Type B pancreatic cell (in vitro differentiated cells): Measurements from ENCODE around the gene NRP1. TPM values are rescaled to one million over a fixed set of nuclear protein-coding genes. Genes with fewer than 3 reads are reported as not detected.

Source experiments
- DNase-seq: peaks from one replicate; pipeline ENCODE4 v3.0.0; 2021; ENCODE audit warnings: mixed read lengths; ENCODE audit not compliant: unreplicated experiment; ENCODE audit errors: extremely low spot score
- H3K27ac Mint-ChIP-seq: 2 replicates; pipeline ENCODE4 v1.8.0; 2021; ENCODE audit warnings: mild to moderate bottlenecking, mixed read lengths
- H3K27me3 Mint-ChIP-seq: 2 replicates; pipeline ENCODE4 v1.8.0; 2021; ENCODE audit warnings: mixed read lengths
- H3K36me3 Mint-ChIP-seq: 2 replicates; pipeline ENCODE4 v1.8.0; 2021; ENCODE audit warnings: mixed read lengths
- H3K4me1 Mint-ChIP-seq: one replicate; pipeline ENCODE4 v1.8.0; 2021; ENCODE audit warnings: mixed read lengths; ENCODE audit not compliant: unreplicated experiment
- H3K4me3 Mint-ChIP-seq: 2 replicates; pipeline ENCODE4 v1.8.0; 2021; ENCODE audit warnings: mild to moderate bottlenecking, mixed read lengths
- H3K9me3 Mint-ChIP-seq: 2 replicates; pipeline ENCODE4 v1.8.0; 2021; ENCODE audit warnings: mixed read lengths
- total RNA-seq: library from RNA; stranded (reverse); gene quantifications from 2 replicates; pipeline ENCODE4 v1.2.1, GENCODE V29; 2021; ENCODE audit warnings: low replicate concordance
- TF ChIP-seq, protein P1 (sequence below): fragments of 200-600 bp; sonication (generic); conservative IDR thresholded peaks from 2 replicates; pipeline ENCODE4 v1.5.0; 2021; ENCODE audit warnings: antibody characterized with exemption, mild to moderate bottlenecking

The NRP1 gene
- total RNA-seq, 1 donor from 2014 or later = 70.7 TPM

DNA sequence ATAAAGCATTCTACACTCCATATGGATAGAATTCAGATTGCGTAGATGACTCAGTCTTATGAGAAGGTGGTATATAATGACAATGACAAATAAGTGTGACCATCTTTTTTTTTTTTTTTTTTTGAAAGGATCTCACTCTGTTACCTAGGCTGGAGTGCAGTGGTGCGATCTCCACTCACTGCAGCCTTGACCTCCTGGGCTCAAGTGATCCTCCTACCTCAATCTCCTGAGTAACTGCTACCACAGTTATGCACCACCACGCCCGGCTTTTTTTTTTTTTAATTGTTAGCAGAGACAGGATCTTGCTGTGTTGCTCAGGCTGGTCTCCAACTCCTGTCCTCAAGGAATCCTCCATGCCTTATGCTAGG lies 43.2 kb upstream of the NRP1 start:
- no peaks in the 10 kb centered on the region for H3K27me3 Mint-ChIP-seq
- H3K9me3 Mint-ChIP-seq = no peaks in the 10 kb centered on the region
- no peak overlapping the region for H3K27ac Mint-ChIP-seq
- DNase-seq = no peak
- no peaks in the 10 kb centered on the region for H3K36me3 Mint-ChIP-seq
- H3K4me3 Mint-ChIP-seq = no peak overlapping the region
- H3K4me1 Mint-ChIP-seq = peaks cover 14% of the 10 kb centered on the region
- TF ChIP-seq, protein P1, sequence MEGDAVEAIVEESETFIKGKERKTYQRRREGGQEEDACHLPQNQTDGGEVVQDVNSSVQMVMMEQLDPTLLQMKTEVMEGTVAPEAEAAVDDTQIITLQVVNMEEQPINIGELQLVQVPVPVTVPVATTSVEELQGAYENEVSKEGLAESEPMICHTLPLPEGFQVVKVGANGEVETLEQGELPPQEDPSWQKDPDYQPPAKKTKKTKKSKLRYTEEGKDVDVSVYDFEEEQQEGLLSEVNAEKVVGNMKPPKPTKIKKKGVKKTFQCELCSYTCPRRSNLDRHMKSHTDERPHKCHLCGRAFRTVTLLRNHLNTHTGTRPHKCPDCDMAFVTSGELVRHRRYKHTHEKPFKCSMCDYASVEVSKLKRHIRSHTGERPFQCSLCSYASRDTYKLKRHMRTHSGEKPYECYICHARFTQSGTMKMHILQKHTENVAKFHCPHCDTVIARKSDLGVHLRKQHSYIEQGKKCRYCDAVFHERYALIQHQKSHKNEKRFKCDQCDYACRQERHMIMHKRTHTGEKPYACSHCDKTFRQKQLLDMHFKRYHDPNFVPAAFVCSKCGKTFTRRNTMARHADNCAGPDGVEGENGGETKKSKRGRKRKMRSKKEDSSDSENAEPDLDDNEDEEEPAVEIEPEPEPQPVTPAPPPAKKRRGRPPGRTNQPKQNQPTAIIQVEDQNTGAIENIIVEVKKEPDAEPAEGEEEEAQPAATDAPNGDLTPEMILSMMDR = no peak

DNA sequence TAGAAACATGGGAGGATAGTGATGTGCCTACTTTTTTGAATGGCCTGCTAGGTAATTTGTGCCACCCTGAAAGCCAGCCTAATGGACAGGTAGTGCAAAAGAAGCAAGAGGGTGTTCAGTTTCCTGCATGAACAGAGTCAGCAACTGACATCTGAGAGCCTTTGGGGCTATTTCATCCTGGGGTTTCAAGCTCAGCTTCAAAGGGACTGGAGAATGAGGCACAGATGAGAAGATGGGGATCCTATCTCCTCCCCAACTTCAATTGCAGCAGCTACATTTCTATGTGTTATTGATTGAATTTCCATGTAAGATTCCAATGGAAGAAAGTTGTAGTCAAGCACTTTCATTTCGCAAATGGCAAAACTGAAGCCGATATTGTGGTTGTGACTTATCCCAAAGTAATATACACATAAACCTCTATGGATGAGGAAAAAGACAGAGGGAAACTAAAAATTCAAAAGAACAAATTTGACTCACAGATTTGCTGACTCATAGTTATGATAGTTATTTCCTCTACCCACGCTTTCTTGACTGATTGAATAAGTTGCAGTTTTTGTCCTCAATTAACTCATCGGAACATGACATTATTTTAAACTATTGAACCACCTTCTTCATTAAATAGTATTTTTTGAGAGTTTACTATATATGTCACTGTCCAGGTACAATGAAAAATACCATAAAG lies 42.6 kb upstream of the NRP1 start:
- H3K4me3 Mint-ChIP-seq = no peak overlapping the region
- no peaks in the 10 kb centered on the region for H3K36me3 Mint-ChIP-seq
- H3K27ac Mint-ChIP-seq = no peak overlapping the region

DNA sequence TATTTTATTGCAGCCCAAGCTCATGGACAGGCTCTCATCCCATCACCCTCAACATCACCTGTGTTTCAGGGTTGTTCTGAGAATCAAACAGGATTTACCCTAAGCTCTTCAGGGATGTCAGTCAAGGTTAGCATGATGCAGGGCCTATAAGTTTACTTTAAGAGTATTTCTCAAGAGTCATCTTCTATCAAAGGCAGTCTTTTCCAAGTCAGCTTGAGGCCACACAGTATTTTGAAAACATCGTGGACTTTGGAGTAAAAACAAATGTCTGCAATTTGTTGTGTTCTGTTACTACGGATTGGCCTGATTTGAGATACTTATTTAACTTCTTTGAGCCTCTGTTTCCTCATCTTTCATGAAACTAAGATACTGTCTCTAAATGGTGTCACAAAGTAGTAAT lies 42.0 kb upstream of the NRP1 start:
- Mint-ChIP-seq H3K36me3 (no peaks in the 10 kb centered on the region), H3K27ac (no peak overlapping the region), H3K27me3 (no peaks in the 10 kb centered on the region), H3K4me1 (peaks cover 4% of the 10 kb centered on the region), H3K9me3 (peaks cover 6% of the 10 kb centered on the region), H3K4me3 (no peak overlapping the region)
- no peak for DNase-seq
- TF ChIP-seq, protein P1 = no peak

More for the DNA sequence above, 42.6 kb upstream of the NRP1 start:
- peaks cover 4% of the 10 kb centered on the region for H3K9me3 Mint-ChIP-seq
- peaks cover 9% of the 10 kb centered on the region for H3K4me1 Mint-ChIP-seq
- DNase-seq = no peak
- TF ChIP-seq, protein P1 = no peak
- no peaks in the 10 kb centered on the region for H3K27me3 Mint-ChIP-seq

DNA sequence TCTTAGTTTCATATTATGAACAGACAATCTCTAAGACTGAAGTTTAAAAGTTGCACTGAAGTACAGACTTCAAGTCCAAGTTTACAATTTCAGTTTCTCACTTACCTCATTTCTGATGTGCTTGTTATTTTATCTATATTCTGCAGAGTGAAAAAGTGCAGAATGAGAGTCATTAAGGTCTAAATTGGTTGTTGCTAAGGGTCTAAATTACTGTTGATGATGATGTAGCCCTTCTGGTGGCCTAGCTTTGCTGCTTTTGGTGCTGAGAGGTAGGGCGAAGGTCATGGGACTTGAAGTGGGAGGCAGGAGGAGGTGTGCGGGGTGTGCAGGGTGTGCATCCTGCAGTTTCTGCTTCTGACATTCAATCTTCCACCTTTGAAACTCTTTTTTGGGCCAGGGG lies 38.8 kb upstream of the NRP1 start:
- DNase-seq = no peak
- TF ChIP-seq, protein P1 = no peak
- H3K4me3 Mint-ChIP-seq = no peak overlapping the region
- peaks cover 8% of the 10 kb centered on the region for H3K9me3 Mint-ChIP-seq
- H3K4me1 Mint-ChIP-seq = no peaks in the 10 kb centered on the region
- peaks cover 1% of the 10 kb centered on the region for H3K27me3 Mint-ChIP-seq
- no peak overlapping the region for H3K27ac Mint-ChIP-seq
- H3K36me3 Mint-ChIP-seq = no peaks in the 10 kb centered on the region

DNA sequence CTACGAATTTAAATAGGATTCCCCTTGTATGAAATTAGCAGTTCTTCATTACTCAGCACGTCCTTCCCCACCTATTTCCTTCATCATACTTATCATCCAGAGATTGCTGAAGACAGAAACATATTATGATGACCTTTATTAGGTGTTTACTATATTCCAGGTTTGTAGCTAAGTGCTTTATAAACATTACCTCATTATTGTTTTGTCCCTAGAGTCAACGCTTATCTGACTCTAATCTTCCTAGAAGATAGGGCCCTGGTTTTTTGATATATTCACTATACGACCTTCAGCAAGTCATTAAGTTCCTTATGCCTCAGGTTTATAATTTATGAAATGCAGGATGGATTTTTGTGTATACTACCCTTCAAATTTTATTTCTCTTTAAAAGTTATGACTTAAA lies 36.8 kb upstream of the NRP1 start:
- H3K27ac Mint-ChIP-seq = no peak overlapping the region
- peaks cover 3% of the 10 kb centered on the region for H3K27me3 Mint-ChIP-seq
- TF ChIP-seq, protein P1 = no peak
- H3K4me1 Mint-ChIP-seq = no peaks in the 10 kb centered on the region
- H3K4me3 Mint-ChIP-seq = no peak overlapping the region
- H3K36me3 Mint-ChIP-seq = no peaks in the 10 kb centered on the region
- H3K9me3 Mint-ChIP-seq = peaks cover 19% of the 10 kb centered on the region
- no peak for DNase-seq
